ENCODE measurements around the gene CDH15. TPM values are rescaled to one million over a fixed set of nuclear protein-coding genes. Genes with fewer than 3 reads are reported as not detected.

The CDH15 gene
- total RNA-seq, 1 experiment from 2014 or later: 3.8 TPM

GRCh38 chr16:89197633-89198416, 26.3 kb downstream of the CDH15 start:
- no TSS peak for BruUV-seq (replicated peaks)
- no peak for ATAC-seq
- H4K20me1 ChIP-seq (ENCODE audit: insufficient read depth): no peaks in the 10 kb centered on the region
- H3K27me3 ChIP-seq (ENCODE audit: insufficient read depth, low read length): no peaks in the 10 kb centered on the region
- no peak overlapping the region for H3K9ac ChIP-seq (ENCODE audit: low read length)
- H3K27ac ChIP-seq (ENCODE audit: low read depth, low read length): no peak overlapping the region
- H3K4me2 ChIP-seq (ENCODE audit: low read length): no peak overlapping the region
- no peak overlapping the region for H3K4me3 ChIP-seq (replicated peaks in 1 of 2; ENCODE audit: low read depth in 1 of 2, low read length in 2 of 2)
- DNase-seq (ENCODE audit: low read depth, low spot score): no peak
- CTCF ChIA-PET: no interaction called here
- H3K36me3 ChIP-seq (ENCODE audit: control insufficient read depth in 1 of 2, insufficient read depth in 2 of 2, low read length in 2 of 2): no peaks in the 10 kb centered on the region
- H2AFZ ChIP-seq (ENCODE audit: low read depth, low read length, poor library complexity, severe bottlenecking): no peak overlapping the region
- TF ChIP-seq CBX3 (IDR thresholded peaks at IDR 0.05; ENCODE audit: low read depth): no peak
- POLR2A ChIA-PET: interaction anchor here (1.8 kb wide), 1 partner anchor 27 kb away, joined by 4 read pairs; the partner anchor contains the start of gene CDH15
- no peaks in the 10 kb centered on the region for H3K9me2 ChIP-seq (ENCODE audit: insufficient read depth)
- peaks cover 5 to 30% of the 10 kb centered on the region in 2 experiments for H3K4me1 ChIP-seq (ENCODE audit: control insufficient read depth in 1 of 2, insufficient read depth in 2 of 2, low read length in 2 of 2)
- H3K9me3 ChIP-seq (ENCODE audit: control insufficient read depth in 1 of 2, insufficient read depth in 1 of 2, low read depth in 1 of 2, low read length in 2 of 2): no peaks in the 10 kb centered on the region
- no peaks in the 10 kb centered on the region for H3K79me2 ChIP-seq (ENCODE audit: insufficient read depth, low read length)
- RAD21 ChIA-PET (ENCODE audit: low non-redundant PET in 1 of 2, low total read pairs in 2 of 2, uncharacterized antibody in 2 of 2, unreplicated experiment in 2 of 2): no interaction called here
- intact Hi-C loops (cut with micrococcal nuclease): no loop called here

DNA sequence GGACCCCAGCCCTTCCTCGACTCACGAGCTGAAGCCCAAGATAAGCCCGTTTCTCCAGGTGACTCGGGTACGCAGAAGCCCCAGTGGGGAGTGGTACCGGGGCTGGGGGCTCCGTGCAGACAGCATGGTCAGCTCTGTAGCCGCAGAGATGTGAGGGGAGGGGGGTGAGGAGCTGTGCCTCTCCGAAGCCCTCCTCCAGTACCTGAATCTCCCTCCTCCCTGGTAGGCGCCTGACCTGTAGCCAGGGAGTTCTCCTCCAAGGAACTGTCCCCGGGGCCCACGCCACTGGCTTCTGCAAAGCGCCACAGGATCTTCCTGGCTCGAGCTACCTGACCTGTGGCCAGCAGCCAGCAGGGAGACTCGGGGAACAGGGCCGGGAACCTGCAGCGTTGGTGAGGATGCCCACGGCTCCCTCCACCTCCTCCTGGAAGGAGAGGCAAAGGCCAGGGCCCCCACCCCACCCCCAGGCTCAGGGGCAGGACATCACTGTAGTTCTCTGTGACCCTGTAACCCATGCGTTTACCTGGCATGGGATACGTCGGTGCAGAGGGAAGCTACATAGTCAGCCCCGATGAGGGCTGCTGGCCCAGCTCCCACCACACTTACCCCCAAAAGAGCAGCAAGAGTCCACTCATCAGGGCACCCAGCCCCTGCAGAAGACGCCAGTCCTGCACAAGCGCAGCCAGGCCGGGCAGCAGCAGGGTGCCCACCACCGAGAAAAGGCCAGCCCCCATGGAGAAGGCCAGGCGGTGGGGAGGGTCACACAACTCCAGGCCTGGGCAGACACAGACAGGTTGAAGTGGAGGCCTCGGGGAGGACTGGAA, 27.1 kb downstream of the CDH15 start:
- CTCF ChIA-PET: no interaction called here
- DNase-seq (ENCODE audit: low read depth, low spot score) (no peak), ATAC-seq (no peak)
- H3K4me3 ChIP-seq (replicated peaks in 1 of 2; ENCODE audit: low read depth in 1 of 2, low read length in 2 of 2): no peak overlapping the region
- POLR2A ChIA-PET: interaction anchor here (1.8 kb wide), 1 partner anchor 27 kb away, joined by 4 read pairs; the partner anchor contains the start of gene CDH15
- no peak overlapping the region for H2AFZ ChIP-seq (ENCODE audit: low read depth, low read length, poor library complexity, severe bottlenecking)
- no peaks in the 10 kb centered on the region for H3K27me3 ChIP-seq (ENCODE audit: insufficient read depth, low read length)
- TF ChIP-seq, protein P1, sequence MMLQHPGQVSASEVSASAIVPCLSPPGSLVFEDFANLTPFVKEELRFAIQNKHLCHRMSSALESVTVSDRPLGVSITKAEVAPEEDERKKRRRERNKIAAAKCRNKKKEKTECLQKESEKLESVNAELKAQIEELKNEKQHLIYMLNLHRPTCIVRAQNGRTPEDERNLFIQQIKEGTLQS (IDR thresholded peaks at IDR 0.05): no peak
- TF ChIP-seq YY1 (IDR thresholded peaks at IDR 0.05; ENCODE audit: extremely low read depth, insufficient replicate concordance, low read depth, low read length): no peak
- TF ChIP-seq EZH2phosphoT487 (IDR thresholded peaks at IDR 0.05; ENCODE audit: borderline replicate concordance): no peak
- TF ChIP-seq POLR2AphosphoS5 (IDR thresholded peaks at IDR 0.05; ENCODE audit: low read depth, low read length): no peak
- no peak for TF ChIP-seq ZNF274 (IDR thresholded peaks at IDR 0.05; ENCODE audit: low read depth, low read length)
- no peak for TF ChIP-seq ELF1 (IDR thresholded peaks at IDR 0.05; ENCODE audit: borderline replicate concordance, low read depth)
- TF ChIP-seq, protein P2, sequence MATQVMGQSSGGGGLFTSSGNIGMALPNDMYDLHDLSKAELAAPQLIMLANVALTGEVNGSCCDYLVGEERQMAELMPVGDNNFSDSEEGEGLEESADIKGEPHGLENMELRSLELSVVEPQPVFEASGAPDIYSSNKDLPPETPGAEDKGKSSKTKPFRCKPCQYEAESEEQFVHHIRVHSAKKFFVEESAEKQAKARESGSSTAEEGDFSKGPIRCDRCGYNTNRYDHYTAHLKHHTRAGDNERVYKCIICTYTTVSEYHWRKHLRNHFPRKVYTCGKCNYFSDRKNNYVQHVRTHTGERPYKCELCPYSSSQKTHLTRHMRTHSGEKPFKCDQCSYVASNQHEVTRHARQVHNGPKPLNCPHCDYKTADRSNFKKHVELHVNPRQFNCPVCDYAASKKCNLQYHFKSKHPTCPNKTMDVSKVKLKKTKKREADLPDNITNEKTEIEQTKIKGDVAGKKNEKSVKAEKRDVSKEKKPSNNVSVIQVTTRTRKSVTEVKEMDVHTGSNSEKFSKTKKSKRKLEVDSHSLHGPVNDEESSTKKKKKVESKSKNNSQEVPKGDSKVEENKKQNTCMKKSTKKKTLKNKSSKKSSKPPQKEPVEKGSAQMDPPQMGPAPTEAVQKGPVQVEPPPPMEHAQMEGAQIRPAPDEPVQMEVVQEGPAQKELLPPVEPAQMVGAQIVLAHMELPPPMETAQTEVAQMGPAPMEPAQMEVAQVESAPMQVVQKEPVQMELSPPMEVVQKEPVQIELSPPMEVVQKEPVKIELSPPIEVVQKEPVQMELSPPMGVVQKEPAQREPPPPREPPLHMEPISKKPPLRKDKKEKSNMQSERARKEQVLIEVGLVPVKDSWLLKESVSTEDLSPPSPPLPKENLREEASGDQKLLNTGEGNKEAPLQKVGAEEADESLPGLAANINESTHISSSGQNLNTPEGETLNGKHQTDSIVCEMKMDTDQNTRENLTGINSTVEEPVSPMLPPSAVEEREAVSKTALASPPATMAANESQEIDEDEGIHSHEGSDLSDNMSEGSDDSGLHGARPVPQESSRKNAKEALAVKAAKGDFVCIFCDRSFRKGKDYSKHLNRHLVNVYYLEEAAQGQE (IDR thresholded peaks at IDR 0.05; ENCODE audit: low read depth): no peak
- no peak for TF ChIP-seq SRF (IDR thresholded peaks at IDR 0.05; ENCODE audit: low read depth)
- intact Hi-C loops (cut with micrococcal nuclease): no loop called here
- BruUV-seq (replicated peaks): no TSS peak
- H3K9ac ChIP-seq (ENCODE audit: low read length): no peak overlapping the region
- no peaks in the 10 kb centered on the region for H3K36me3 ChIP-seq (ENCODE audit: control insufficient read depth in 1 of 2, insufficient read depth in 2 of 2, low read length in 2 of 2)
- no peaks in the 10 kb centered on the region for H3K9me3 ChIP-seq (ENCODE audit: control insufficient read depth in 1 of 2, insufficient read depth in 1 of 2, low read depth in 1 of 2, low read length in 2 of 2)
- peaks cover 5 to 24% of the 10 kb centered on the region in 2 experiments for H3K4me1 ChIP-seq (ENCODE audit: control insufficient read depth in 1 of 2, insufficient read depth in 2 of 2, low read length in 2 of 2)
- H3K9me2 ChIP-seq (ENCODE audit: insufficient read depth): no peaks in the 10 kb centered on the region
- H3K4me2 ChIP-seq (ENCODE audit: low read length): no peak overlapping the region
- no peaks in the 10 kb centered on the region for H4K20me1 ChIP-seq (ENCODE audit: insufficient read depth)
- H3K27ac ChIP-seq (ENCODE audit: low read depth, low read length): no peak overlapping the region; the same call in 1 of the 2 replicates
- RAD21 ChIA-PET (ENCODE audit: low non-redundant PET in 1 of 2, low total read pairs in 2 of 2, uncharacterized antibody in 2 of 2, unreplicated experiment in 2 of 2): no interaction called here
- no peaks in the 10 kb centered on the region for H3K79me2 ChIP-seq (ENCODE audit: insufficient read depth, low read length)

All from HCT116 (cell line).